ENCODE results near the gene OLFML2B.
"Not testable (repeated sequence)": the region's sequence is repeated elsewhere in the genome, so short reads cannot be mapped to it uniquely, and the experiment has no call there.

Gene OLFML2B

GRCh38 chr1:162023547-162024501 lies at the start of gene OLFML2B:
OLFML2B (minus strand) TSS chr1:162023869; CDS start chr1:162023430, 439 bp downstream.
- peak; percentile 27 to 44 for DNase-seq

- DNase-seq, result no peak
These were observed 49.1 kb upstream of the OLFML2B start for GRCh38 chr1:162072740-162073139.

- DNase-seq, result no peak
These were observed 47.2 kb upstream of the OLFML2B start for GRCh38 chr1:162070825-162071224.

GRCh38 chr1:162070094-162070748 lies 46.6 kb upstream of the OLFML2B start:
- DNase-seq, result no peak

- DNase-seq, result peak; percentile 73 to 76
These were observed 45.8 kb upstream of the OLFML2B start, which contains the start of gene NOS1AP for GRCh38 chr1:162069334-162070093. NOS1AP (plus strand) TSS chr1:162069691; CDS start chr1:162070178, 487 bp downstream.

GRCh38 chr1:162068301-162068700 lies 44.6 kb upstream of the OLFML2B start:
- no peak for DNase-seq

- no peak for DNase-seq
These were observed 43.8 kb upstream of the OLFML2B start for GRCh38 chr1:162067466-162067865.

GRCh38 chr1:162066836-162067235 lies 43.2 kb upstream of the OLFML2B start:
- DNase-seq, result not testable (repeated sequence)

- DNase-seq, result no peak
These were observed 41.3 kb upstream of the OLFML2B start for GRCh38 chr1:162065016-162065415.

GRCh38 chr1:162062542-162063015 lies 38.9 kb upstream of the OLFML2B start:
- no peak for DNase-seq

- DNase-seq, result no peak
These were observed 36.6 kb upstream of the OLFML2B start for GRCh38 chr1:162060314-162060713.

GRCh38 chr1:162059721-162060120 lies 36.1 kb upstream of the OLFML2B start:
- DNase-seq, result no peak

GRCh38 chr1:162056579-162056978 lies 32.9 kb upstream of the OLFML2B start:
- no peak for DNase-seq

- DNase-seq, result peak; percentile 49 to 51
These were observed 32.4 kb upstream of the OLFML2B start for GRCh38 chr1:162056043-162056442.

- DNase-seq, result no peak
These were observed 31.4 kb upstream of the OLFML2B start for GRCh38 chr1:162055062-162055461.

GRCh38 chr1:162053949-162054348 lies 30.3 kb upstream of the OLFML2B start:
- not testable (repeated sequence) for DNase-seq

- no peak for DNase-seq
These were observed 23.3 kb upstream of the OLFML2B start for GRCh38 chr1:162046921-162047320.

- no peak for DNase-seq
These were observed 18.7 kb upstream of the OLFML2B start for GRCh38 chr1:162042361-162042760.

GRCh38 chr1:162040657-162041056 lies 17.0 kb upstream of the OLFML2B start:
- no peak for DNase-seq

- DNase-seq, result no peak
These were observed 16.3 kb upstream of the OLFML2B start for GRCh38 chr1:162040001-162040400.

- no peak for DNase-seq
These were observed 15.0 kb upstream of the OLFML2B start for GRCh38 chr1:162038624-162039023.

GRCh38 chr1:162036163-162036562 lies 12.5 kb upstream of the OLFML2B start:
- DNase-seq, result no peak

GRCh38 chr1:162035241-162035640 lies 11.6 kb upstream of the OLFML2B start:
- DNase-seq, result no peak
